CD4-positive, CD25-positive, alpha-beta regulatory T cell (primary cell): ENCODE measurements around the gene DEFB129. TPM values are rescaled to one million over a fixed set of nuclear protein-coding genes. Genes with fewer than 3 reads are reported as not detected.

ENCODE experiments used
- ATAC-seq, 2 donors: fragments of 150-1000 bp; cut with Tn5 transposase; one replicate each; pipeline ENCODE4 v1.10.0; 2021; ENCODE audit warnings: low read depth in 2 of 2, moderate number of reproducible peaks in 2 of 2, moderate library complexity in 1 of 2
- DNase-seq, 3 donors: peaks; one replicate each; pipeline versions ENCODE4 v3.0.0 to v3.0.0-alpha.2; 2012 to 2022; ENCODE audit warnings: mixed read lengths in 1 of 3
- H3K27ac ChIP-seq: one replicate; pipeline ENCODE4 v1.7.0; 2013; ENCODE audit warnings: mild to moderate bottlenecking, low read length; ENCODE audit not compliant: insufficient read depth, poor library complexity, severe bottlenecking
- H3K27me3 ChIP-seq: one replicate; pipeline ENCODE4 v1.7.0; 2013; ENCODE audit warnings: low read length; ENCODE audit not compliant: control insufficient read depth, insufficient read depth
- H3K36me3 ChIP-seq: one replicate; pipeline ENCODE4 v1.7.0; 2013; ENCODE audit warnings: mild to moderate bottlenecking, low read length, moderate library complexity; ENCODE audit not compliant: control insufficient read depth, insufficient read depth
- H3K4me1 ChIP-seq: 2 replicates; pipeline ENCODE4 v1.7.0; 2013; ENCODE audit warnings: mild to moderate bottlenecking, low read length; ENCODE audit not compliant: insufficient read depth, control insufficient read depth, poor library complexity, severe bottlenecking
- H3K4me3 ChIP-seq: one replicate; pipeline ENCODE4 v1.7.0; 2013; ENCODE audit warnings: low read depth, mild to moderate bottlenecking, low read length, moderate library complexity
- H3K9me3 ChIP-seq, 2 experiments: 1 replicate in 1 of 2; 2 replicates in 1 of 2; pipeline ENCODE4 v1.7.0; 2013; ENCODE audit warnings: low read length in 2 of 2, mild to moderate bottlenecking in 1 of 2, moderate library complexity in 1 of 2; ENCODE audit not compliant: control insufficient read depth in 2 of 2
- H3K27ac Mint-ChIP-seq, 3 donors: one replicate each; pipeline ENCODE4 v1.8.0; 2020 to 2022; ENCODE audit warnings: mild to moderate bottlenecking in 3 of 3, mixed read lengths in 3 of 3, moderate library complexity in 2 of 3
- H3K27me3 Mint-ChIP-seq: one replicate; pipeline ENCODE4 v1.8.0; 2022; ENCODE audit warnings: mild to moderate bottlenecking, mixed read lengths
- H3K36me3 Mint-ChIP-seq: one replicate; pipeline ENCODE4 v1.8.0; 2020; ENCODE audit warnings: mixed read lengths
- H3K4me1 Mint-ChIP-seq, 4 donors: one replicate each; pipeline ENCODE4 v1.8.0; 2020 to 2022; ENCODE audit warnings: mixed read lengths in 4 of 4, mild to moderate bottlenecking in 1 of 4
- H3K4me3 Mint-ChIP-seq, 4 donors: one replicate each; pipeline ENCODE4 v1.8.0; 2020 to 2022; ENCODE audit warnings: mild to moderate bottlenecking in 4 of 4, mixed read lengths in 4 of 4, moderate library complexity in 3 of 4
- H3K9me3 Mint-ChIP-seq, 7 donors: one replicate each; pipeline ENCODE4 v1.8.0; 2020 to 2022; ENCODE audit warnings: mixed read lengths in 7 of 7, mild to moderate bottlenecking in 3 of 7, moderate library complexity in 2 of 7
- polyA plus RNA-seq, 4 donors: library from polyadenylated mRNA; unstranded; fragments of 300-500 nt; fragmentation: Illumina TruSeq; gene quantifications; one replicate each; pipeline ENCODE4 v1.2.3, GENCODE V29; 2021
- total RNA-seq: library from RNA; stranded (reverse); gene quantifications from one replicate; pipeline ENCODE4 v1.2.3, GENCODE V29; 2022

The DEFB129 gene
- total and polyA plus RNA-seq, 5 donors from 2014 or later, result not detected

GRCh38 chr20:271069-271468 is 44.0 kb downstream of the DEFB129 start:
- Histone ChIP-seq H3K27me3 (no peaks in the 10 kb centered on the region), H3K4me1 (peaks cover 9% of the 10 kb centered on the region), H3K27ac (no peak overlapping the region), H3K9me3 (no peaks in the 10 kb centered on the region), H3K36me3 (no peaks in the 10 kb centered on the region), H3K4me3 (no peak overlapping the region)
- Mint-ChIP-seq H3K4me1 (peaks cover 5 to 9% (median 8%) of the 10 kb centered on the region in 4 donors), H3K9me3 (peaks cover 0 to 2% (median 0%) of the 10 kb centered on the region in 7 donors), H3K36me3 (peaks cover 3% of the 10 kb centered on the region), H3K27me3 (peaks cover 16% of the 10 kb centered on the region), H3K27ac (no peak overlapping the region), H3K4me3 (no peak overlapping the region)
- DNase-seq (no peak), ATAC-seq (no peak)

DNA sequence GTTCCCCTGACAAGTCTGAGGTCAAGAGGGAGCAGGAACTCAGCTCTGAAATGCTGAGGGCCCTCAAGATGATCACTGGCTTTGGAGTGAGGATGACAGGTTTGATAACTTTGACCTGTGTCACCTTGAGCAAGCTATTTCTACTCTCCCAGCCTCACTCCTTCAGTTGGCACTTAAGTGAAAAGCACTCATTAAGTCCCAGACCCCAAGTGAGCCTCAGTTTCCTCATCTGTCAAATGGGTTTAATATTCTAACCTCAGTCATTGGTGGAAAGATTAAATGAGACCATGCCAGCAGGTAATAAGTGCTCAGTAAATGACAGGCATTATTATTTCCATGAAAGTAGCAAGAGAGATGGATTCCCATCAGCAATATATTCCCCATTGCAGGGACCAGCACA is 44.5 kb downstream of the DEFB129 start:
- ATAC-seq (no peak), DNase-seq (no peak)
- Mint-ChIP-seq H3K36me3 (peaks cover 8% of the 10 kb centered on the region), H3K4me3 (no peak overlapping the region), H3K27ac (no peak overlapping the region), H3K4me1 (peaks cover 1 to 8% (median 6%) of the 10 kb centered on the region in 4 donors), H3K9me3 (peaks cover 0 to 2% (median 0%) of the 10 kb centered on the region in 7 donors), H3K27me3 (peaks cover 12% of the 10 kb centered on the region)
- Histone ChIP-seq H3K27ac (no peak overlapping the region), H3K27me3 (no peaks in the 10 kb centered on the region), H3K4me3 (no peak overlapping the region), H3K4me1 (peaks cover 6% of the 10 kb centered on the region), H3K36me3 (no peaks in the 10 kb centered on the region), H3K9me3 (no peaks in the 10 kb centered on the region)

GRCh38 chr20:272718-273117 is 45.7 kb downstream of the DEFB129 start:
- H3K36me3 ChIP-seq, result no peaks in the 10 kb centered on the region
- Mint-ChIP-seq H3K4me3 (no peak overlapping the region), H3K36me3 (peaks cover 8% of the 10 kb centered on the region), H3K4me1 (no peaks in the 10 kb centered on the region), H3K27me3 (peaks cover 4% of the 10 kb centered on the region), H3K9me3 (peaks cover 0 to 2% (median 0%) of the 10 kb centered on the region in 7 donors), H3K27ac (no peak overlapping the region)
- H3K27ac ChIP-seq, result no peak overlapping the region
- ATAC-seq (no peak), DNase-seq (no peak)
- no peaks in the 10 kb centered on the region for H3K9me3 ChIP-seq
- no peaks in the 10 kb centered on the region for H3K27me3 ChIP-seq
- no peak overlapping the region for H3K4me3 ChIP-seq
- no peaks in the 10 kb centered on the region for H3K4me1 ChIP-seq

- no peak overlapping the region for H3K27ac ChIP-seq
- DNase-seq, result no peak
- ATAC-seq, result no peak
- H3K27me3 ChIP-seq, result no peaks in the 10 kb centered on the region
- H3K4me3 ChIP-seq, result no peak overlapping the region
- Mint-ChIP-seq H3K36me3 (peaks cover 8% of the 10 kb centered on the region), H3K9me3 (peaks cover 0 to 2% (median 0%) of the 10 kb centered on the region in 7 donors), H3K4me3 (no peak overlapping the region), H3K27ac (no peak overlapping the region), H3K4me1 (peaks cover 0 to 3% (median 0%) of the 10 kb centered on the region in 4 donors), H3K27me3 (no peaks in the 10 kb centered on the region)
- no peaks in the 10 kb centered on the region for H3K4me1 ChIP-seq
- no peaks in the 10 kb centered on the region for H3K9me3 ChIP-seq
- no peaks in the 10 kb centered on the region for H3K36me3 ChIP-seq
These were observed 46.8 kb downstream of the DEFB129 start for GRCh38 chr20:273884-274283.

DNA sequence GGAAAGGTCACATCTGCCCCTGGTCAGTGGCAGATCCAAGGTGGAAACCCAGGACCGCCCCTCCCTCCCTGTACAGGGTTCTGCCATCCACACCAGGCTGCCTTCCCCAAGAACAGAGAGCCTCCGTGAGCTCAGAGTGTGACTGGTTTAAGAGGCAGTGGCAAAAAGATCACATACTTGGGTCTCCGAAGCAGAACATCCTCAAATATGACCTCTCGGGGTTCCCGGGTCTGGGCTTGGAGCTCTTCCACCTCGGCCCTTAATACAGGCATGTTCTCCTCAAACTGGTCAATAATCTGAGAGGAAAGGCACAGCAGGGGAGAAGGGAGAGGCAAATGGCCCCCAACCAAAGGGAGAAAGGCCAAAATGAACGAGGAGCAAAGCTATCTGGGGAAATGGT is 48.7 kb downstream of the DEFB129 start:
- Histone ChIP-seq H3K36me3 (no peaks in the 10 kb centered on the region), H3K4me3 (no peak overlapping the region), H3K4me1 (no peaks in the 10 kb centered on the region), H3K9me3 (no peaks in the 10 kb centered on the region), H3K27me3 (no peaks in the 10 kb centered on the region), H3K27ac (no peak overlapping the region)
- no peak for DNase-seq
- Mint-ChIP-seq H3K4me1 (peaks cover 0 to 3% (median 0%) of the 10 kb centered on the region in 4 donors), H3K9me3 (peaks cover 0 to 1% (median 0%) of the 10 kb centered on the region in 7 donors), H3K27ac (no peak overlapping the region), H3K27me3 (no peaks in the 10 kb centered on the region), H3K4me3 (no peak overlapping the region), H3K36me3 (peaks cover 8% of the 10 kb centered on the region)
- ATAC-seq, result no peak

DNA sequence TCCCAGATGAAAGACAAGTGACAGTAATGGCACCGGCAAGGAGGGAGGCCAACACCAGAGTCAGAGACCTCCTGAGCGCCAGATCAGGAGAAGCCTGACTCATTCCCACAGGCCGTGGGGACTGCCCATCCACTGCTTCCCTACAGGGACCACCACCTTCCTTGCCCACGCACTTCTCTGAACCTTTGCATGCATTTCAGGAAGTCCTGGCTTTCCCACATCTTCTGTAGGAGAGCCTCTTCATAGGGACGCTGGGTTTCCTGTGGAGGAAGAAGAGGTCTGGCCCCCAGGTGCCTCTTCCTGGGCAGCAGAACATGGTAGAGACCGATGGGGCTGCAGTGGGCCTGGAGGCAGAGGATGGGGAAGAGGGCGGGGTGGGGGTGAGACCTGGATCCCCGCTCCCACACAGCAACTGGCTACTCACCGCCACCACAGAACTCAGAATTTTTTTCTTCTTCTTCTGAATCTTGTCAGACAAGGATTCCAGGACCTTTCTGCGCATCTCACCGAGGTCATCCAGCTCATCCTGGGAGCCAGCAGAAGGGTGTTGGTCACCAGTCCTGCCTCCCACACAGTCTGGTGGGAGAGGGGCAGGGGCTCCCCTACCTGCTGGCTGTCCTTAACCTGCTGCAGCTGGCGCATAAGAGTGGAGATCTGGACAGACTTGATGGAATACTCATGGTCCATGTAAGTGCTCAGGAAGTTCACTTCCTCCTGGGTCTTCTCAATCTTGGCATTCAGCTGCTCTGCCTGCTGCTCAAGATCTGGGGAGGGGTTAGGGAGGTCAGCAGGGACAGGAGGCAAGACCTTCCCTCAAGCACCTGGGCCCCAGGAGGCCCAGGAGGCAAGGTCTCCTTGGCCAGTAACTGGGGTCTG is 49.8 kb downstream of the DEFB129 start:
- Mint-ChIP-seq H3K27ac (no peak overlapping the region), H3K27me3 (no peaks in the 10 kb centered on the region), H3K4me1 (peaks cover 0 to 3% (median 0%) of the 10 kb centered on the region in 4 donors), H3K9me3 (peaks cover 0 to 1% (median 0%) of the 10 kb centered on the region in 7 donors), H3K4me3 (no peak overlapping the region), H3K36me3 (peaks cover 8% of the 10 kb centered on the region)
- DNase-seq (no peak), ATAC-seq (no peak)
- Histone ChIP-seq H3K27ac (no peak overlapping the region), H3K4me1 (no peaks in the 10 kb centered on the region), H3K4me3 (no peak overlapping the region), H3K9me3 (no peaks in the 10 kb centered on the region), H3K27me3 (no peaks in the 10 kb centered on the region), H3K36me3 (no peaks in the 10 kb centered on the region)

- Mint-ChIP-seq H3K27ac (no peak overlapping the region), H3K4me3 (no peak overlapping the region), H3K4me1 (peaks cover 0 to 3% (median 0%) of the 10 kb centered on the region in 4 donors), H3K27me3 (no peaks in the 10 kb centered on the region), H3K9me3 (peaks cover 0 to 1% (median 0%) of the 10 kb centered on the region in 7 donors), H3K36me3 (peaks cover 12% of the 10 kb centered on the region)
- no peak overlapping the region for H3K4me3 ChIP-seq
- H3K4me1 ChIP-seq, result no peaks in the 10 kb centered on the region
- no peak for DNase-seq
- H3K9me3 ChIP-seq, result no peaks in the 10 kb centered on the region
- no peaks in the 10 kb centered on the region for H3K36me3 ChIP-seq
- no peak overlapping the region for H3K27ac ChIP-seq
- H3K27me3 ChIP-seq, result no peaks in the 10 kb centered on the region
- no peak for ATAC-seq
These were observed 50.4 kb downstream of the DEFB129 start for GRCh38 chr20:277496-277781.

GRCh38 chr20:278181-278580 is 51.1 kb downstream of the DEFB129 start:
- no peaks in the 10 kb centered on the region for H3K9me3 ChIP-seq
- no peak overlapping the region for H3K4me3 ChIP-seq
- H3K4me1 Mint-ChIP-seq, result peaks cover 0 to 3% (median 0%) of the 10 kb centered on the region in 4 donors
- no peaks in the 10 kb centered on the region for H3K4me1 ChIP-seq
- H3K4me3 Mint-ChIP-seq, result peak overlapping the region in 1 of 4 donors; percentile 43
- H3K27ac Mint-ChIP-seq, result no peak overlapping the region
- H3K36me3 ChIP-seq, result no peaks in the 10 kb centered on the region
- no peak overlapping the region for H3K27ac ChIP-seq
- ATAC-seq (no peak), DNase-seq (no peak)
- peaks cover 12% of the 10 kb centered on the region for H3K36me3 Mint-ChIP-seq
- no peaks in the 10 kb centered on the region for H3K27me3 ChIP-seq
- no peaks in the 10 kb centered on the region for H3K27me3 Mint-ChIP-seq
- H3K9me3 Mint-ChIP-seq, result peaks cover 0 to 1% (median 0%) of the 10 kb centered on the region in 7 donors
